HG03025 (cell line): ENCODE data around the gene HOXC5.
"Not testable (repeated sequence)": the region's sequence is repeated elsewhere in the genome, so short reads cannot be mapped to it uniquely, and the experiment has no call there.

Source experiments
- ATAC-seq: cut with Tn5 transposase; IDR thresholded peaks from one replicate; pipeline ENCODE4 v1.9.1; 2021; ENCODE audit warnings: mild to moderate bottlenecking, moderate library complexity; ENCODE audit not compliant: unreplicated experiment, low FRiP score

Gene HOXC5

DNA sequence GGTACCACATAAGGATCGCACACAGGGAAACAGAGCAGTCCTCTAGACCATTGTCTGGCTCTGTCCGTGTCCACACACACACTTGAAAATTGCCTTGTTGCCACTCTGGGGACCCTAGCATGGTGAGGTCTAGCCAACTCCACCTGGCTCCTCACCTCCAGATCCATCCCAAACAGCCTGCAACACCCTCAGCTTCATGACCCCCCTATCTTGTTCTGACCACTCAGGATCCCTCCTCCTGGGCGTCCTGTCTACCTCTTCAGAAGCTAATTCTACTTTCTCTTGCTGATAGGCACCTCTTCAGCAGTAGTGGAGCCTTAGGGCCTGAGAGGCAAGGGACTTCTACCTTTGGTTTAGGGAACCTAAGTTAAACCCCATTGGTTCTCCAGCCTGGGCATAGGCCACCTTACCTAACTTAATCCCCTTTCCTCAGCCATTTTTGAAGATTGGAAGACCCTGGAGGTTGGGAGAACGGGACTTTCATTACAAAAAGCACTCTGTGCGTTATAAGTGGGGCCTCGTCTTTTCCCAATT is 697 bp upstream of the HOXC5 start:
- no peak for ATAC-seq

- no peak for ATAC-seq
Measured at GRCh38 chr12:54033106-54033979, 493 bp downstream of the HOXC5 start.

DNA sequence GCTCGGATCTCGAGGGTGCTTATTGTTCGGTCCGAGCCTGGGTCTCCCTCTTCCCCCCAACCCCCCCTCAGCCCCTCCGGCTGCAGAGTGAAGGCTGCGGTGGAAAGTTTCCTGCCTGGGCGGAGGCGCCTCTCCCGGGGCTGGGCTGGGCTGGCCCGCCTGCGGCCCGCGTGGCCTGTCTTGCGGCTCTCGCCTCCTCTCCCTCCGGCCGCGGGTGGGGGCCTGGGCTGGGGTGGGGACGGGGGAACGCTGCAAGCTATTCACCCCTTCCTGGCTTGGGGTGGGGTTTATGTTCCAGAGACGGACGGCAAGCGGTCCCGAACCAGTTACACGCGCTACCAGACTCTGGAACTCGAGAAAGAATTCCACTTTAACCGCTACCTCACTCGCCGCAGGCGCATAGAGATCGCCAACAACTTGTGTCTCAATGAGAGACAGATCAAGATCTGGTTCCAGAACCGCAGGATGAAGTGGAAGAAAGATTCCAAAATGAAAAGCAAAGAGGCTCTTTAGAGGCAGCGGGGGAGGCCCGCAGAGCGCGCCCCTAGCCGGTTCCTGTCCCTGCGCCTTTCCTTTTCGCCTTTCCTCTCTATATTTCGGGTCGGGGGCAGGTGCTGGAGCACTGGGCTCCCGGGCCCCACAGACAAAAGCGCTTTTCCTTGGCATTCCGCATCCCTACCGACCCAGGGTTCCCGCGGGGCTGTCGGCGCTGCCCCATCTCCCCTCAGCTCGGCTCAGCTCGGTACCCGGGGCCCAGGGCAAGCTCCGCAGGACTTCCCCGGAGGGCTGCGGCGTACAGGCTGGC is 1.3 kb downstream of the HOXC5 start:
- ATAC-seq, result no peak

GRCh38 chr12:54034785-54035310 is 2.0 kb downstream of the HOXC5 start:
- ATAC-seq, result no peak

GRCh38 chr12:54035568-54036264 is 2.9 kb downstream of the HOXC5 start:
- no peak for ATAC-seq

GRCh38 chr12:54036620-54037359 is 3.9 kb downstream of the HOXC5 start:
- no peak for ATAC-seq

- no peak for ATAC-seq
Measured at GRCh38 chr12:54037360-54038283, 4.8 kb downstream of the HOXC5 start.

GRCh38 chr12:54038284-54038870 is 5.5 kb downstream of the HOXC5 start:
- no peak for ATAC-seq

GRCh38 chr12:54038871-54039414 is 6.1 kb downstream of the HOXC5 start:
- ATAC-seq, result no peak

GRCh38 chr12:54039417-54040147 is 6.7 kb downstream of the HOXC5 start:
- ATAC-seq, result no peak

DNA sequence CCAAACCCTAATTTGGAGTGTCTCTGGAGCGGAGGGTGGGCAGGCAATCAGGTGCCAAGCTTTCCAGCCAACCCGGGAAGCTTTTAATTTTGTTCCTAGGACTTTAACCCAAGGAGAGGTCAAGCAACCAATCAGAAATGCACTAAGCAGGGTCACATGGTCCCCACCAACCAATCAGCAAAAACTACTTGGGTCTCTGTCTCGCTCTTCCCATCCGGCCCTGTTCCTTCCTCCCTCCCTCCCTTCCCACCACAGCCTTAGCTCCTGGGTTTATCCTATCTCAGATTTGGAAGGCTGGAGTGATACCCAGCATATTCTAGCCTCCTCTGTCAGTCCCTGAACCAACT is 7.3 kb downstream of the HOXC5 start:
- no peak for ATAC-seq

DNA sequence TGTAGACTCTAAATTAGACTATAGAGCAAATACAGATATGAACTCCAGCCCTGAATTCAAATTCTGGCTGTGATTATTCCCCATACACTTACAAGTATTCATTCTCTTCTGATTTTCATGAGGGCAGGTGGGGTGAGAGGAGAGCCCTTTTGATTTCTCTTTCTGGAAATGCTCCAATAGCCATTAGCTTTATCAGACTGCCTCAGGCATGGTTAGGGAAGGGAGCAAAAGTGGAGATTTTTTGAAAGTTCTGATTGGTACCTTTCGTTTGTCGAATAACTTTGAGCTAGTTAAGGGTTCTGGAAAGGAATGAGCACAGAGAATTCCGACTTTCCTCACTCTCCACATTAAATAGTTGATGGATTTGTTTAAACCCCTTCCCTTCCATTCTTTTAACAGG is 7.8 kb downstream of the HOXC5 start:
- no peak for ATAC-seq

DNA sequence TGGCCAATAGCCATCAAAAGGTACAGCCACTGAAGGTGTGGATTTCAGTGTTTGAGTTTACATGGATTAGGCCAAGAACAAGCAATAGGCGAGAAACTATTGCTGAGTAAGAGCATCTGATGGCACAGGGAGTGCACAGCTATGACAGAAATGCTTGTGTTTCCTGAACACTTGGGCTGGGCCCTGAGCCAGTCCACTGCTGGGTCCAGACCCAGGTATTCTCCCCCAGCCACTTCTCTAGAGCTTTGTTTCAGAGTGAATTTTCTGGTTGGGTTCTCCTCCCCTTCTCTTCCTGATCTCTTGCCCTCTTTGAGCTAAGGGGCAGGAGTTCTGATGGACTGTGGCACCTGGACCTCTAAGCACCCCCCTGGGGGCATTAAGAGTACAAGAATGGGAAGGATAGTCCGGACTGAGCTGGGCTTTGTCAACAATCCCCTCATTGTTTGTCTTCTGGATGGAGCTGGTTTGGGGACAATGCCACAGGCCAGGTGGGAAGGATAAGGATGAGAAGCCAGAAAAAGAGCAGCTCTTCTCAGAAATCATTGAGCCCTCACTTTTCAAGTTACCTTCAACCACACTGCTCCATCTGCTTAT is 8.3 kb downstream of the HOXC5 start:
- ATAC-seq, result no peak

- not testable (repeated sequence) for ATAC-seq
Measured at GRCh38 chr12:54042033-54042432, 9.2 kb downstream of the HOXC5 start.

GRCh38 chr12:54042970-54043853 is 10.4 kb downstream of the HOXC5 start:
- ATAC-seq, result no peak

DNA sequence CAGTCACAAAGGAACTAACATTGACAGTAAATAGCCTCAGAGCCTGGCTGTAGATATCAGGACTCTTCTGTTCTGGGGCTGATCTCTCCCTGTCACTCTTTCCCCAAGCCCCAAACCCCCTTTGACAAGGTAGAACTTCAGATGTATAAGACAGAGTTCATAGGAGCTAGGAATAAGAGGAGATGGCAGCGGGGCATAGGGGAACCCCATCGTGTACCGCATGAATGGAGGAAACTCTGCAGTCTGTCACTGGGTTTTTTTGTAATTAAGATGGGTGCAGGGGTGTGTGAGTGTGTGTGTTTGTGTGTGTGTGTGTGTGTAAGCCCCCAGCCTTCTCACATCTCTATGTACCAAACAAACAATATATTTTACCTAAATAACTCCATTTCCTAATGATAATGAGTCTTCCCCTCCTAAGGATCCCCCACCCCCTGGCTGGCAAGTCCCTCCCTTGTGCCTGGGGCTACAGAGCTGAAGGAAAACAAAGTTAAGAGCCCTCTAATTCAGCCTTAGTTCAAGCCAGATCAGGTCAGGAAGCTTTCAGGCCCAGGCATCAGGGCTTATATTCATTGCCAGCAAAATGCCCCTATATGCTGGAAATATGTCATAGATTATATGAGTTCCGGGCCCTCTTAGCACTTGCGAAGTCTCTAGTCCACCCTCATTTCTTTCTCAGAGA is 11.7 kb downstream of the HOXC5 start:
- ATAC-seq, result no peak
